Amniotic stem cell (primary cell): ENCODE results near the gene ZBTB12.
"Not testable (repeated sequence)": the region's sequence is repeated elsewhere in the genome, so short reads cannot be mapped to it uniquely, and the experiment has no call there.

Experiments
- DNase-seq: peaks from one replicate; lab custom pipeline; 2025; lab: John Stamatoyannopoulos, UW

ZBTB12 gene, protein sequence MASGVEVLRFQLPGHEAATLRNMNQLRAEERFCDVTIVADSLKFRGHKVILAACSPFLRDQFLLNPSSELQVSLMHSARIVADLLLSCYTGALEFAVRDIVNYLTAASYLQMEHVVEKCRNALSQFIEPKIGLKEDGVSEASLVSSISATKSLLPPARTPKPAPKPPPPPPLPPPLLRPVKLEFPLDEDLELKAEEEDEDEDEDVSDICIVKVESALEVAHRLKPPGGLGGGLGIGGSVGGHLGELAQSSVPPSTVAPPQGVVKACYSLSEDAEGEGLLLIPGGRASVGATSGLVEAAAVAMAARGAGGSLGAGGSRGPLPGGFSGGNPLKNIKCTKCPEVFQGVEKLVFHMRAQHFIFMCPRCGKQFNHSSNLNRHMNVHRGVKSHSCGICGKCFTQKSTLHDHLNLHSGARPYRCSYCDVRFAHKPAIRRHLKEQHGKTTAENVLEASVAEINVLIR

GRCh38 chr6:31901953-31902643 lies at the start of gene ZBTB12:
Gene ZBTB12, minus strand, starts transcription at chr6:31902086. Its CDS starts 781 bp downstream, at chr6:31901305.
- peak; percentile 79 for DNase-seq

- DNase-seq: no peak
Measured at GRCh38 chr6:31949926-31950548, 48.2 kb upstream of the ZBTB12 start.

DNA sequence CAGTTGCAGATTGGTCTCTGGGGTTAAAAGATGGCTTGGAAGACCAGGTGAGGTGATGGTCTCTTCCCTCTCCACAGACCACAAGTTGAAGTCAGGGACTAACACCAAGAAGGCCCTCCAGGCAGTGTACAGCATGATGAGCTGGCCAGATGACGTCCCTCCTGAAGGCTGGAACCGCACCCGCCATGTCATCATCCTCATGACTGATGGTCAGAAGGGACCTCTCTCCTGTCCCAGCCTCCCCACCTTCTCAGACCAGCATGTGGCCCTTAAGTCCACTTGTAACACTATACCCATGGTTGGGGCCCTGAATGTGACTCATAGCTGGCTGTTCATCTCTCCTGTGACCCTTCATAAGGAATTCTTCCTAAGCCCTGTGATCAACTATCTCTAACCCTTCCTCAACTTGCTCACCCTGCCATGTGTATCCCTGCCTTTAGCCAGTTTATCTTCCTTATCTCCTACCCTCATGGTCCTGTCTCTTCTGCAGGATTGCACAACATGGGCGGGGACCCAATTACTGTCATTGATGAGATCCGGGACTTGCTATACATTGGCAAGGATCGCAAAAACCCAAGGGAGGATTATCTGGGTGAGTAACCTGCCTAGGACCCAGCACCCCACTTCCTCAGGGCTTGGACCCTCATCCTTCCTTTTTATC lies 47.0 kb upstream of the ZBTB12 start:
- no peak for DNase-seq

- DNase-seq: no peak
Measured at GRCh38 chr6:31948306-31948705, 46.4 kb upstream of the ZBTB12 start.

DNA sequence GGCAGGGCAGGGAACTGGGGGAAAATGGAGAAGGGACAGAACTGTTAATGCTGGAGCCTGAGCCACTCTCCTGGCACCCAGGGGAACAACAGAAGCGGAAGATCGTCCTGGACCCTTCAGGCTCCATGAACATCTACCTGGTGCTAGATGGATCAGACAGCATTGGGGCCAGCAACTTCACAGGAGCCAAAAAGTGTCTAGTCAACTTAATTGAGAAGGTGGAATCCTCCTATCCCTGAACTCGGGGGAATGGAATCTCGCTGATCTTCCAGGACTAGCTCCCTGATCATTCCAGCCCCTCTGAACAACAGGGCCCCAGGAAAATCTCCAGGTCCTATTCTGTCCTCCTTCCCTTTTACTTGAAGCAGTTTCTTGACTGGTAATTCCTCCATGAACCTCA lies 46.0 kb upstream of the ZBTB12 start:
- no peak for DNase-seq

DNA sequence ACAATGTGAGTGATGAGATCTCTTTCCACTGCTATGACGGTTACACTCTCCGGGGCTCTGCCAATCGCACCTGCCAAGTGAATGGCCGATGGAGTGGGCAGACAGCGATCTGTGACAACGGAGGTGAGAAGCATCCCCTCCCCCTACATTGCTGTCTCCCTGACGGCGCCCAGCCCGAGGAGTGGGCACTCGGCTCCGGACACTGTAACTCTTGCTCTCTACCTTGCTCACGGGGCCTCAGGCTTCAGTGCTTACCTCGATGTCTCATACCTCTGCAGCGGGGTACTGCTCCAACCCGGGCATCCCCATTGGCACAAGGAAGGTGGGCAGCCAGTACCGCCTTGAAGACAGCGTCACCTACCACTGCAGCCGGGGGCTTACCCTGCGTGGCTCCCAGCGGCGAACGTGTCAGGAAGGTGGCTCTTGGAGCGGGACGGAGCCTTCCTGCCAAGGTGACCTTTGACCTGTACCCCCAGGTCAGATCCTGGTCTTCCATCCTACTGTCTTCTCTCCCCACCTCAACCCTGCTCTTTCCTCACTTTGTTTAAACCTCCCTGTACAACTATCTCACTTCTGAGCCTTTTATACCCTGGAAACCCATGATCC lies 45.3 kb upstream of the ZBTB12 start:
- DNase-seq: no peak

- no peak for DNase-seq
Measured at GRCh38 chr6:31946370-31946885, 44.5 kb upstream of the ZBTB12 start.

DNA sequence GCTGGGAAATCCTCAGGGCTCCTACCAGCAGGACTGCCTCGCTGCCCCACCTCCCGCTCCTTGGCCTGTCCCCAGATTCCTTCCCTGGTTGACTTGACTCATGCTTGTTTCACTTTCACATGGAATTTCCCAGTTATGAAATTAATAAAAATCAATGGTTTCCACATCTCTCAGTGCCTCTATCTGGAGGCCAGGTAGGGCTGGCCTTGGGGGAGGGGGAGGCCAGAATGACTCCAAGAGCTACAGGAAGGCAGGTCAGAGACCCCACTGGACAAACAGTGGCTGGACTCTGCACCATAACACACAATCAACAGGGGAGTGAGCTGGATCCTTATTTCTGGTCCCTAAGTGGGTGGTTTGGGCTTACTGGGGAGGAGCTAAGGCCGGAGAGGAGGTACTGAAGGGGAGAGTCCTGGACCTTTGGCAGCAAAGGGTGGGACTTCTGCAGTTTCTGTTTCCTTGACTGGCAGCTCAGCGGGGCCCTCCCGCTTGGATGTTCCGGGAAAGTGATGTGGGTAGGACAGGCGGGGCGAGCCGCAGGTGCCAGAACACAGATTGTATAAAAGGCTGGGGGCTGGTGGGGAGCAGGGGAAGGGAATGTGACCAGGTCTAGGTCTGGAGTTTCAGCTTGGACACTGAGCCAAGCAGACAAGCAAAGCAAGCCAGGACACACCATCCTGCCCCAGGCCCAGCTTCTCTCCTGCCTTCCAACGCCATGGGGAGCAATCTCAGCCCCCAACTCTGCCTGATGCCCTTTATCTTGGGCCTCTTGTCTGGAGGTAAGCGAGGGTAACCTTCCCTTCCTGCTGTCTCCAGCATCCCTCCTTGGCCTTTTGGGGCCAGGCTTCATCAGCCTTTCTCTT lies 43.9 kb upstream of the ZBTB12 start, which contains the start of gene CFB:
CFB (plus strand) TSS at position 589 of the 863 bp plus-strand sequence; CDS start at position 716, 127 bp downstream.
- peak; percentile 68 for DNase-seq

- no peak for DNase-seq
Measured at GRCh38 chr6:31945154-31945506, 43.2 kb upstream of the ZBTB12 start.

- DNase-seq: no peak
Measured at GRCh38 chr6:31943742-31944141, 41.9 kb upstream of the ZBTB12 start.

- no peak for DNase-seq
Measured at GRCh38 chr6:31940256-31940664, 38.4 kb upstream of the ZBTB12 start.

GRCh38 chr6:31935823-31936222 lies 33.9 kb upstream of the ZBTB12 start:
- no peak for DNase-seq

GRCh38 chr6:31935021-31935420 lies 33.1 kb upstream of the ZBTB12 start:
- no peak for DNase-seq

GRCh38 chr6:31933537-31933936 lies 31.7 kb upstream of the ZBTB12 start:
- DNase-seq: no peak

DNA sequence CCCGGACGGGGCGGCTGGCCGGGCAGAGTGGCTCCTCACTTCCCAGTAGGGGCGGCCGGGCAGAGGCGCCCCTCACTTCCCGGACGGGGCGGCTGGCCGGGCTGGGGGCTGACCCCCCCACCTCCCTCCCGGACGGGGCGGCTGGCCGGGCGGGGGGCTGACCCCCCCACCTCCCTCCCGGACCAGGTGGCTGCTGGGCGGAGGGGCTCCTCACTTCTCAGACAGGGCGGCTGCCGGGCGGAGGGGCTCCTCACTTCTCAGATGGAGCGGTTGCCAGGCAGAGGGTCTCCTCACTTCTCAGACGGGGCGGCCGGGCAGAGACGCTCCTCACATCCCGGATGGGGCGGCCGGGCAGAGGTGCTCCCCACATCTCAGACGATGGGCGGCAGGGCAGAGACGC lies 30.3 kb upstream of the ZBTB12 start:
- DNase-seq: not testable (repeated sequence)

DNA sequence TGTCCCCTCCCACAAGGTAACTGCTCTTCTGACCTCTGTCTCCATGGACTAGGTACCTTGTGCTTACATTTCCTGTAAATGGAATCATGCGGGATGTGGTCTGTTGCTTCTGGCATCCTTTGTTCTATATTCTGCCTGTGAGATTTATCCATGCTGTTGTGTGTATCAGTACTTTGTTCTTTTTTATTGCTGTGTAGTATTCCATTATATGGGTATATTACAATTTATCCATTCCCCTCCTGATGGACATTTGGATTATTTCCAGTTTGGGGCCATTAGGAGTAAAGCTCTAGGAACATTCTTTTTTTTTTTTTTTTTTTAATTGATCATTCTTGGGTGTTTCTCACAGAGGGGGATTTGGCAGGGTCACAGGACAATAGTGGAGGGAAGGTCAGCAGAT lies 29.1 kb upstream of the ZBTB12 start:
- no peak for DNase-seq

- DNase-seq: no peak
Measured at GRCh38 chr6:31928672-31928939, 26.7 kb upstream of the ZBTB12 start.

- no peak for DNase-seq
Measured at GRCh38 chr6:31927863-31928671, 26.2 kb upstream of the ZBTB12 start.

- DNase-seq: no peak
Measured at GRCh38 chr6:31927242-31927862, 25.5 kb upstream of the ZBTB12 start, which contains the start of gene C2. Gene C2, plus strand, starts transcription at chr6:31927717. Its CDS starts 36 bp downstream, at chr6:31927753.
